AG04450 (cell line): ENCODE measurements around the gene PAX6. TPM values are rescaled to one million over a fixed set of nuclear protein-coding genes. Genes with fewer than 3 reads are reported as not detected.

Source experiments
- CTCF ChIA-PET: fragments of 300-600, 350-600 bp; formaldehyde crosslinking; extraction: SDS; loops from one replicate; lab custom pipeline; 2022; ENCODE audit warnings: antibody characterized with exemption, inconsistent platforms; lab: Charles Lee
- POLR2A ChIA-PET: fragments of 350-600 bp; formaldehyde crosslinking; extraction: SDS; loops from one replicate; lab custom pipeline; 2021; ENCODE audit warnings: antibody characterized with exemption, inconsistent platforms; lab: Yijun Ruan, JAX
- DNase-seq: peaks from one replicate; pipeline ENCODE4 v3.0.0-alpha.2; 2011; ENCODE audit warnings: low read depth, low spot score
- H3K27ac ChIP-seq: one replicate; pipeline ENCODE4 v1.5.1; 2012; ENCODE audit warnings: low read depth, low read length, control low read depth
- H3K27me3 ChIP-seq: one replicate; pipeline ENCODE4 v1.6.0; 2012; ENCODE audit warnings: low read length; ENCODE audit not compliant: control insufficient read depth, insufficient read depth
- H3K4me3 ChIP-seq: 2 replicates; pipeline ENCODE4 v1.5.1; 2011; ENCODE audit warnings: mild to moderate bottlenecking, low read depth, low read length, control low read depth
- H3K9me3 ChIP-seq: 2 replicates; pipeline ENCODE4 v1.5.1; 2012; ENCODE audit warnings: low read length; ENCODE audit not compliant: control insufficient read depth, insufficient read depth
- CTCF ChIP-seq: IDR thresholded peaks from 2 replicates; pipeline ENCODE4 v1.5.1; 2011; ENCODE audit warnings: low read depth, low read length, control low read depth, inconsistent platforms
- polyA plus RNA-seq: library from polyadenylated mRNA; depleted of rRNA; stranded (reverse); fragments of >200 nt; gene quantifications from 2 replicates; pipeline ENCODE4 v1.2.3, GENCODE V29; 2011

PAX6 gene
- polyA plus RNA-seq, 1 experiment, result not detected

- Histone ChIP-seq H3K4me3 (no peak overlapping the region), H3K27ac (no peak overlapping the region), H3K27me3 (peaks cover 88% of the 10 kb centered on the region), H3K9me3 (peaks cover 25% of the 10 kb centered on the region; the same call in 1 of the 2 replicates)
- TF ChIP-seq CTCF, result no peak
- no peak for DNase-seq
- CTCF ChIA-PET, result no interaction called here
- POLR2A ChIA-PET, result no interaction called here
Measured at GRCh38 chr11:31805629-31806185, 5.4 kb downstream of the PAX6 start.

GRCh38 chr11:31805037-31805628, 6.0 kb downstream of the PAX6 start:
- ChIA-PET CTCF (no interaction called here), POLR2A (no interaction called here)
- Histone ChIP-seq H3K27ac (no peak overlapping the region), H3K4me3 (no peak overlapping the region), H3K27me3 (peaks cover 90% of the 10 kb centered on the region), H3K9me3 (peaks cover 28% of the 10 kb centered on the region; the same call in 1 of the 2 replicates)
- DNase-seq, result no peak
- no peak for TF ChIP-seq CTCF

GRCh38 chr11:31804312-31805036, 6.6 kb downstream of the PAX6 start:
- no peak for DNase-seq
- POLR2A ChIA-PET, result no interaction called here
- H3K9me3 ChIP-seq, result peaks cover 28% of the 10 kb centered on the region; the same call in 1 of the 2 replicates
- H3K4me3 ChIP-seq, result no peak overlapping the region
- no peak for TF ChIP-seq CTCF
- H3K27me3 ChIP-seq, result peaks cover 90% of the 10 kb centered on the region
- CTCF ChIA-PET, result no interaction called here
- no peak overlapping the region for H3K27ac ChIP-seq

GRCh38 chr11:31803813-31804311, 7.3 kb downstream of the PAX6 start:
- CTCF ChIA-PET, result no interaction called here

More at GRCh38 chr11:31803813-31804311, 7.3 kb downstream of the PAX6 start:
- TF ChIP-seq CTCF, result no peak
- H3K27me3 ChIP-seq, result peaks cover 90% of the 10 kb centered on the region
- POLR2A ChIA-PET, result no interaction called here
- H3K4me3 ChIP-seq, result no peak overlapping the region
- no peak overlapping the region for H3K27ac ChIP-seq
- peaks cover 28% of the 10 kb centered on the region; the same call in 1 of the 2 replicates for H3K9me3 ChIP-seq
- no peak for DNase-seq
